ENCODE measurements around the gene ICE2.

DNA sequence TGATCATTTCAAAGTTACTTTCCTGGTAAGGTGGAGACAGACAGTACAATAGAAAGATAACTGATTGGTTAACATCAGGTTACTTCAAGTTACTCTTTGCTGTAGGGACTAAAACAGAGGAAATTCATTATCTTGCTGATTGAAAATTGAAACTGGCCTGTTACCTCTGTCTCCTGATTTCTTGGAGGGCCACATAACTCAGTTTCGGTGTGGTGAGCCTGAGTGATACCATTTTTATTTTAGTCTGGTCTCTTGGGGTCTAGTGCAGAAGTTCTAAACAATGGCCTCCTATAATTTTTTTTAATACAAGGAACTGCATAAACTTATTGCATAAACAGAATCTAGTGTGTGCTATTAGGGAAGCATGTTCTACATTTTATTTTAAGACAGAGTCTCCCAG, 1.2 kb upstream of the ICE2 start:
- TF ChIP-seq, protein P1, sequence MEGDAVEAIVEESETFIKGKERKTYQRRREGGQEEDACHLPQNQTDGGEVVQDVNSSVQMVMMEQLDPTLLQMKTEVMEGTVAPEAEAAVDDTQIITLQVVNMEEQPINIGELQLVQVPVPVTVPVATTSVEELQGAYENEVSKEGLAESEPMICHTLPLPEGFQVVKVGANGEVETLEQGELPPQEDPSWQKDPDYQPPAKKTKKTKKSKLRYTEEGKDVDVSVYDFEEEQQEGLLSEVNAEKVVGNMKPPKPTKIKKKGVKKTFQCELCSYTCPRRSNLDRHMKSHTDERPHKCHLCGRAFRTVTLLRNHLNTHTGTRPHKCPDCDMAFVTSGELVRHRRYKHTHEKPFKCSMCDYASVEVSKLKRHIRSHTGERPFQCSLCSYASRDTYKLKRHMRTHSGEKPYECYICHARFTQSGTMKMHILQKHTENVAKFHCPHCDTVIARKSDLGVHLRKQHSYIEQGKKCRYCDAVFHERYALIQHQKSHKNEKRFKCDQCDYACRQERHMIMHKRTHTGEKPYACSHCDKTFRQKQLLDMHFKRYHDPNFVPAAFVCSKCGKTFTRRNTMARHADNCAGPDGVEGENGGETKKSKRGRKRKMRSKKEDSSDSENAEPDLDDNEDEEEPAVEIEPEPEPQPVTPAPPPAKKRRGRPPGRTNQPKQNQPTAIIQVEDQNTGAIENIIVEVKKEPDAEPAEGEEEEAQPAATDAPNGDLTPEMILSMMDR (IDR thresholded peaks at IDR 0.05): no peak
- no peak for TF ChIP-seq EP300 (IDR thresholded peaks at IDR 0.05)
